Tibial nerve (tissue), 4 donors: ENCODE data around the gene YEATS4.

Experiments
- CTCF ChIP-seq, 5 experiments: fragments of 200-600 bp in 3 of 5; fragments of 450-650 bp in 2 of 5; sonication (generic) in 3 of 5; IDR thresholded peaks; one replicate each; pipeline ENCODE4 v1.5.1; 2016 to 2019; ENCODE audit warnings: antibody characterized with exemption in 5 of 5, mild to moderate bottlenecking in 3 of 5, moderate library complexity in 2 of 5
- EP300 ChIP-seq, 2 donors: sonication (generic); formaldehyde crosslinking; IDR thresholded peaks; one replicate each; pipeline ENCODE4 v1.6.1; 2017; ENCODE audit warnings: antibody characterized with exemption in 2 of 2, mild to moderate bottlenecking in 1 of 2
- POLR2A ChIP-seq, 2 donors: fragments of 450-650 bp; IDR thresholded peaks; one replicate each; pipeline ENCODE4 v1.6.1; 2017; ENCODE audit warnings: antibody characterized with exemption in 2 of 2, mild to moderate bottlenecking in 2 of 2, moderate library complexity in 2 of 2

DNA sequence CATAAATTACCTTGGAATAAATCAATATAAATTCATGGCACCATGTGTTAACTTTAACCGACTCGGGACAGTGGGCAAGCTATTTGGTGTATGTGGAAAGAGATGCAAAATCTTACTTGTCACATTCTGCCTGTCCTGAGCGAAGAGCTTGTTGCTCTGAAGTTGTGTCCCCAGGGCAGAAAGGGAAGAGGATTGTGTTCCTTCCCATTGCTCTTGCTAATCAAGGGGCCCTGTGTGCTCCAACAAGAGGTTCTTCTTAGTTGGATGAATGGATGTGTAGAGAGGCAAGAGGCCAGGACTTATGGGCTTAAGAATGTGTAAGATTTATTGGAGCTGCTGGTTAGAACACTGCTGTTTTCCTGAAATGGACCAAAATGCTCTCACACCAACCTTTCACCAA, 74.1 kb downstream of the YEATS4 start:
- TF ChIP-seq CTCF (IDR thresholded peaks at IDR 0.05) (no peak), POLR2A (IDR thresholded peaks at IDR 0.05) (no peak), EP300 (IDR thresholded peaks at IDR 0.05) (no peak)
